Astrocyte (in vitro differentiated cells and primary cell): Measurements from ENCODE around the gene TFG.

Experiments
- EZH2 ChIP-seq: IDR thresholded peaks from 2 replicates; pipeline ENCODE4 v1.6.1; 2012; ENCODE audit warnings: mild to moderate bottlenecking, low read length, inconsistent platforms; ENCODE audit not compliant: insufficient read depth
- TF ChIP-seq, protein P1 (sequence below): IDR thresholded peaks from 2 replicates; pipeline ENCODE4 v1.5.1; 2011; ENCODE audit warnings: low read depth, mild to moderate bottlenecking, inconsistent platforms, low read length, moderate library complexity; ENCODE audit not compliant: insufficient read depth

DNA sequence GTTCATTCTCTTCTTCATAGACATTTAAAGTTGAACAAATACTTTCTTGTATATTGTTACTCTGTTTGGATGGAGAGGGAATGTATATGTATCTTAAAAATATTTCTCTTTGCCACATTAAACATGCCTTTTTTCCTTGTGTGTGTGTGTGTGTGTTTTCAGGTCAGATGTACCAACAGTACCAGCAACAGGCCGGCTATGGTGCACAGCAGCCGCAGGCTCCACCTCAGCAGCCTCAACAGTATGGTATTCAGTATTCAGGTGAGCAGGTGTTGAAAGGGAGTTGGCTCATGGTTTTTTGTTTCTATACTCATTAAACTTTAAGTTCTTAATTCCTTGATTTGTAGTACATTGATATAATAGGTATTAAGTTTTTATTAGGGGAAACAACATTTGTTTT, 35.4 kb downstream of the TFG start:
- TF ChIP-seq, protein P1, sequence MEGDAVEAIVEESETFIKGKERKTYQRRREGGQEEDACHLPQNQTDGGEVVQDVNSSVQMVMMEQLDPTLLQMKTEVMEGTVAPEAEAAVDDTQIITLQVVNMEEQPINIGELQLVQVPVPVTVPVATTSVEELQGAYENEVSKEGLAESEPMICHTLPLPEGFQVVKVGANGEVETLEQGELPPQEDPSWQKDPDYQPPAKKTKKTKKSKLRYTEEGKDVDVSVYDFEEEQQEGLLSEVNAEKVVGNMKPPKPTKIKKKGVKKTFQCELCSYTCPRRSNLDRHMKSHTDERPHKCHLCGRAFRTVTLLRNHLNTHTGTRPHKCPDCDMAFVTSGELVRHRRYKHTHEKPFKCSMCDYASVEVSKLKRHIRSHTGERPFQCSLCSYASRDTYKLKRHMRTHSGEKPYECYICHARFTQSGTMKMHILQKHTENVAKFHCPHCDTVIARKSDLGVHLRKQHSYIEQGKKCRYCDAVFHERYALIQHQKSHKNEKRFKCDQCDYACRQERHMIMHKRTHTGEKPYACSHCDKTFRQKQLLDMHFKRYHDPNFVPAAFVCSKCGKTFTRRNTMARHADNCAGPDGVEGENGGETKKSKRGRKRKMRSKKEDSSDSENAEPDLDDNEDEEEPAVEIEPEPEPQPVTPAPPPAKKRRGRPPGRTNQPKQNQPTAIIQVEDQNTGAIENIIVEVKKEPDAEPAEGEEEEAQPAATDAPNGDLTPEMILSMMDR: no peak
- no peak for TF ChIP-seq EZH2
